HepG2 (cell line): ENCODE data around the gene HCK. TPM values are rescaled to one million over a fixed set of nuclear protein-coding genes. Genes with fewer than 3 reads are reported as not detected.

Source experiments
- ARNT ChIP-seq: fragments of 450-650 bp; IDR thresholded peaks from 2 replicates; pipeline ENCODE4 v1.6.1; 2017
- CBX1 ChIP-seq: IDR thresholded peaks from one replicate; pipeline ENCODE4 v1.6.1; 2016; ENCODE audit warnings: antibody characterized with exemption, low read depth
- DMAP1 ChIP-seq: IDR thresholded peaks from 2 replicates; pipeline ENCODE4 v1.6.1; 2016
- EEA1 ChIP-seq: sonication (generic); formaldehyde crosslinking; IDR thresholded peaks from 2 replicates; pipeline ENCODE4 v1.5.1; 2020; ENCODE audit warnings: mild to moderate bottlenecking, missing genetic modification reagents, borderline replicate concordance
- ERF ChIP-seq: IDR thresholded peaks from 2 replicates; pipeline ENCODE4 v1.6.1; 2018; ENCODE audit warnings: missing biosample characterization, missing genetic modification reagents
- HMG20A ChIP-seq: IDR thresholded peaks from 2 replicates; pipeline ENCODE4 v1.6.1; 2016; ENCODE audit warnings: borderline replicate concordance
- HMG20B ChIP-seq: conservative IDR thresholded peaks from 2 replicates; pipeline ENCODE4 v1.6.1; 2016; ENCODE audit warnings: missing genetic modification reagents, missing compliant biosample characterization
- ISL2 ChIP-seq: sonication (generic); formaldehyde crosslinking; IDR thresholded peaks from 2 replicates; pipeline ENCODE4 v1.5.0; 2020; ENCODE audit warnings: missing genetic modification reagents
- KAT2B ChIP-seq: fragments of 150-350 bp; IDR thresholded peaks from 2 replicates; pipeline ENCODE4 v1.6.1; 2014; ENCODE audit warnings: low read depth, low read length, borderline replicate concordance
- KLF12 ChIP-seq: sonication (generic); formaldehyde crosslinking; IDR thresholded peaks from 2 replicates; pipeline ENCODE4 v1.4.0; 2020; ENCODE audit warnings: missing genetic modification reagents, borderline replicate concordance
- MED13 ChIP-seq: sonication (generic); formaldehyde crosslinking; IDR thresholded peaks from 2 replicates; pipeline ENCODE4 v1.5.0; 2020; ENCODE audit warnings: missing genetic modification reagents
- PHF8 ChIP-seq: sonication (generic); formaldehyde crosslinking; IDR thresholded peaks from 2 replicates; pipeline ENCODE4 v1.5.0; 2020; ENCODE audit warnings: missing genetic modification reagents
- SAFB2 ChIP-seq: sonication (generic); formaldehyde crosslinking; IDR thresholded peaks from 2 replicates; pipeline ENCODE4 v1.5.1; 2020; ENCODE audit warnings: missing genetic modification reagents, low read depth, mild to moderate bottlenecking, borderline replicate concordance
- SP140L ChIP-seq: sonication (generic); formaldehyde crosslinking; IDR thresholded peaks from 2 replicates; pipeline ENCODE4 v1.4.0; 2020; ENCODE audit warnings: missing genetic modification reagents, borderline replicate concordance
- TEAD3 ChIP-seq: optimal IDR thresholded peaks from 2 replicates; pipeline ENCODE3; 2016; ENCODE audit warnings: borderline replicate concordance
- ZNF205 ChIP-seq: IDR thresholded peaks from 2 replicates; pipeline ENCODE4 v1.6.1; 2018; ENCODE audit warnings: missing biosample characterization, missing genetic modification reagents
- ZNF232 ChIP-seq: sonication (generic); formaldehyde crosslinking; IDR thresholded peaks from 2 replicates; pipeline ENCODE4 v1.4.0; 2020; ENCODE audit warnings: missing genetic modification reagents, borderline replicate concordance
- ZNF484 ChIP-seq: sonication (generic); formaldehyde crosslinking; IDR thresholded peaks from 2 replicates; pipeline ENCODE4 v1.5.1; 2020; ENCODE audit warnings: mild to moderate bottlenecking, low read depth, missing genetic modification reagents, borderline replicate concordance
- ZNF816 ChIP-seq: sonication (generic); formaldehyde crosslinking; IDR thresholded peaks from 2 replicates; pipeline ENCODE4 v1.8.0; 2022; ENCODE audit warnings: missing genetic modification reagents, mild to moderate bottlenecking, borderline replicate concordance
- ZNF891 ChIP-seq: sonication (generic); formaldehyde crosslinking; IDR thresholded peaks from 2 replicates; pipeline ENCODE4 v1.5.0; 2020; ENCODE audit warnings: mild to moderate bottlenecking, missing genetic modification reagents
- polyA plus RNA-seq, 8 experiments: library from polyadenylated mRNA; depleted of rRNA in 3 of 8; stranded (reverse) in 7 of 8; unstranded in 1 of 8; fragments of >200 nt; fragmentation: Illumina TruSeq in 4 of 8; extraction: Trizol in 4 of 8; gene quantifications; 2 replicates each; pipeline versions ENCODE4 v1.2.1 to v1.2.3, GENCODE V29; 2011 to 2016; ENCODE audit warnings: low read depth in 4 of 8, missing spikeins in 1 of 8, mixed read lengths in 1 of 8; ENCODE audit not compliant: insufficient read depth in 1 of 8
- total RNA-seq, 5 experiments: library from RNA; depleted of rRNA; stranded (reverse); fragments of >200 nt; fragmentation: Illumina TruSeq; extraction: Trizol; gene quantifications; 2 replicates each; pipeline ENCODE4 v1.2.3, GENCODE V29; 2016; ENCODE audit warnings: low read depth in 1 of 5
- TF ChIP-seq, protein P1 (sequence below): sonication (generic); formaldehyde crosslinking; IDR thresholded peaks from 2 replicates; pipeline ENCODE4 v1.4.0; 2020; ENCODE audit warnings: missing genetic modification reagents, borderline replicate concordance
- TF ChIP-seq, protein P2 (sequence below): sonication (generic); formaldehyde crosslinking; IDR thresholded peaks from 2 replicates; pipeline ENCODE4 v1.8.1; 2023; ENCODE audit warnings: mild to moderate bottlenecking, missing genetic modification reagents
- TF ChIP-seq, protein P3 (sequence below): sonication (generic); formaldehyde crosslinking; IDR thresholded peaks from 2 replicates; pipeline ENCODE4 v1.4.0; 2020; ENCODE audit warnings: mild to moderate bottlenecking, missing genetic modification reagents
- TF ChIP-seq, protein P4 (sequence below): sonication (generic); formaldehyde crosslinking; IDR thresholded peaks from 2 replicates; pipeline ENCODE4 v1.9.0; 2022; ENCODE audit warnings: missing genetic modification reagents, mild to moderate bottlenecking, borderline replicate concordance

HCK gene
- total and polyA plus RNA-seq, 2 of the 13 experiments (the other 11 are each of a cell fraction or from before 2014, with no cell fraction given) = 0.04 TPM; not detected in 1

DNA sequence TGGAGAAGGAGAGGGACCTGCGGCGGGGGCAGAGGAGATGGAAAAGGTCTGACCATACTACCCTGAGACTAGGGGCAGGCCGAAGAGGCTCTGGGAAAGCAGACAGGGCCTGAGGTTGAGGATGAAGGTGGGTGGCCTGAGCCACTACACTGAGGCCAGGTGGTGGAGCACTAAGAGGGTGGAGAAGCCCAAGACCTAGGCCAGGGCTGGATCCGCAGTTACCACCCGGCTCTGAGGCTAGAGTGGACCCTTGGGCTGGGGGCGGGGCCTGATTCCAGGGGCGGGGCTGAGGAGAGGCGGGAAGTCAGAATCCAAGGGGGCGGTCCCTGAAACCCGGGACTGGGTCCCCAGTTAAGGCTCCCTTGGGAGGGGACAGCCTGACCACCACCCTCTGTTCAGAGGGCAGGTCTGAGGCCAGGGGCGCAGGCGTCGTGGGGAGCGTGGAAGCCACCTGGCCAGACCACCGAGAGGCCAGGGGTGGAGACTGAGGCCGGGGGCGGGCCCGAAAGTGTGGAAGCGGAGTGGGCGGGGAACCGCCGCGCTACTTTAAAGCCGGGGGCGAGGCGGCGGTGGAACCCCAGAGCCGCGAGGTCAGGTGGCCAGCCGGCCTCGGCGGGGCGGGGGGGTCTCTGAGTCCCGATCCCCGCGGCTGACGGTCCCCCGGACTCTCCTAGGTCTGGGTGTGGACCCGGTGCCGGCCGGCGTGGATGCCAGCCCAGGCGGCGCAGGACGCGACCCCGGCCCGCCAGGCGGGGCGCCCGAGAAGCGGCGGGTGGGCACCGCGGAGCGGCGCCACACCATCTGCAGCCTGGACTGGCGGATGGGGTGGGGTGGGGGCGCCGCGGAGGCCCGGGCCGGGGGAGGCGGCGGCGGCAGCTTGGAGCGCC, 33.5 kb upstream of the HCK start (continued):
- TF ChIP-seq ZNF891 (CRISPR knock-in tag) (peak; percentile 71; the same call in 1 of the 2 replicates), CBX1 (peak; percentile 12), ISL2 (CRISPR knock-in tag) (no peak), DMAP1 (CRISPR knock-in tag) (no peak), ZNF484 (CRISPR knock-in tag) (no peak), ERF (CRISPR knock-in tag) (no peak), ARNT (no peak), EEA1 (CRISPR knock-in tag) (peak; percentile 34; the same call in 1 of the 2 replicates), HMG20B (0 out of 2 replicates have a peak, but pooled peaks have one; percentile 19), MED13 (CRISPR knock-in tag) (no peak), ZNF816 (no peak), ZNF205 (CRISPR knock-in tag) (0 out of 2 replicates have a peak, but pooled peaks have one; percentile 39), SP140L (CRISPR knock-in tag) (no peak), ZNF232 (CRISPR knock-in tag) (0 out of 2 replicates have a peak, but pooled peaks have one; percentile 68), SAFB2 (0 out of 2 replicates have a peak, but pooled peaks have one; percentile 15), HMG20A (CRISPR knock-in tag) (no peak), KLF12 (CRISPR knock-in tag) (no peak; the same call in 1 of the 2 replicates), TEAD3 (CRISPR knock-in tag) (no peak), PHF8 (CRISPR knock-in tag) (no peak), KAT2B (no peak)
- TF ChIP-seq, protein P1, sequence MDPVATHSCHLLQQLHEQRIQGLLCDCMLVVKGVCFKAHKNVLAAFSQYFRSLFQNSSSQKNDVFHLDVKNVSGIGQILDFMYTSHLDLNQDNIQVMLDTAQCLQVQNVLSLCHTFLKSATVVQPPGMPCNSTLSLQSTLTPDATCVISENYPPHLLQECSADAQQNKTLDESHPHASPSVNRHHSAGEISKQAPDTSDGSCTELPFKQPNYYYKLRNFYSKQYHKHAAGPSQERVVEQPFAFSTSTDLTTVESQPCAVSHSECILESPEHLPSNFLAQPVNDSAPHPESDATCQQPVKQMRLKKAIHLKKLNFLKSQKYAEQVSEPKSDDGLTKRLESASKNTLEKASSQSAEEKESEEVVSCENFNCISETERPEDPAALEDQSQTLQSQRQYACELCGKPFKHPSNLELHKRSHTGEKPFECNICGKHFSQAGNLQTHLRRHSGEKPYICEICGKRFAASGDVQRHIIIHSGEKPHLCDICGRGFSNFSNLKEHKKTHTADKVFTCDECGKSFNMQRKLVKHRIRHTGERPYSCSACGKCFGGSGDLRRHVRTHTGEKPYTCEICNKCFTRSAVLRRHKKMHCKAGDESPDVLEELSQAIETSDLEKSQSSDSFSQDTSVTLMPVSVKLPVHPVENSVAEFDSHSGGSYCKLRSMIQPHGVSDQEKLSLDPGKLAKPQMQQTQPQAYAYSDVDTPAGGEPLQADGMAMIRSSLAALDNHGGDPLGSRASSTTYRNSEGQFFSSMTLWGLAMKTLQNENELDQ (CRISPR knock-in tag) = no peak
- TF ChIP-seq, protein P2, sequence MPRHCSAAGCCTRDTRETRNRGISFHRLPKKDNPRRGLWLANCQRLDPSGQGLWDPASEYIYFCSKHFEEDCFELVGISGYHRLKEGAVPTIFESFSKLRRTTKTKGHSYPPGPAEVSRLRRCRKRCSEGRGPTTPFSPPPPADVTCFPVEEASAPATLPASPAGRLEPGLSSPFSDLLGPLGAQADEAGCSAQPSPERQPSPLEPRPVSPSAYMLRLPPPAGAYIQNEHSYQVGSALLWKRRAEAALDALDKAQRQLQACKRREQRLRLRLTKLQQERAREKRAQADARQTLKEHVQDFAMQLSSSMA (CRISPR knock-in tag) = 0 out of 2 replicates have a peak, but pooled peaks have one; percentile 47
- TF ChIP-seq, protein P3, sequence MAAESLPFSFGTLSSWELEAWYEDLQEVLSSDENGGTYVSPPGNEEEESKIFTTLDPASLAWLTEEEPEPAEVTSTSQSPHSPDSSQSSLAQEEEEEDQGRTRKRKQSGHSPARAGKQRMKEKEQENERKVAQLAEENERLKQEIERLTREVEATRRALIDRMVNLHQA (CRISPR knock-in tag) = no peak
- TF ChIP-seq, protein P4, sequence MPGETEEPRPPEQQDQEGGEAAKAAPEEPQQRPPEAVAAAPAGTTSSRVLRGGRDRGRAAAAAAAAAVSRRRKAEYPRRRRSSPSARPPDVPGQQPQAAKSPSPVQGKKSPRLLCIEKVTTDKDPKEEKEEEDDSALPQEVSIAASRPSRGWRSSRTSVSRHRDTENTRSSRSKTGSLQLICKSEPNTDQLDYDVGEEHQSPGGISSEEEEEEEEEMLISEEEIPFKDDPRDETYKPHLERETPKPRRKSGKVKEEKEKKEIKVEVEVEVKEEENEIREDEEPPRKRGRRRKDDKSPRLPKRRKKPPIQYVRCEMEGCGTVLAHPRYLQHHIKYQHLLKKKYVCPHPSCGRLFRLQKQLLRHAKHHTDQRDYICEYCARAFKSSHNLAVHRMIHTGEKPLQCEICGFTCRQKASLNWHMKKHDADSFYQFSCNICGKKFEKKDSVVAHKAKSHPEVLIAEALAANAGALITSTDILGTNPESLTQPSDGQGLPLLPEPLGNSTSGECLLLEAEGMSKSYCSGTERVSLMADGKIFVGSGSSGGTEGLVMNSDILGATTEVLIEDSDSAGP (CRISPR knock-in tag) = peak; percentile 15; the same call in 1 of the 2 replicates
